ENCODE measurements around the gene ZDHHC14.
A peak's percentile ranks its signal among the peaks of the same experiment; 100 is the strongest.

The ZDHHC14 gene

GRCh38 chr6:157542414-157543160, 161.6 kb downstream of the ZDHHC14 start:
- Histone ChIP-seq H3K27ac (replicated peaks; ENCODE audit: low read length) (no peak overlapping the region), H3K4me1 (ENCODE audit: control insufficient read depth in 2 of 2, insufficient read depth in 1 of 2, low read depth in 1 of 2, low read length in 2 of 2) (no peaks in the 10 kb centered on the region), H3K4me3 (ENCODE audit: low read length in 2 of 2) (no peak overlapping the region), H2AK5ac (ENCODE audit: low read depth, low read length) (no peak overlapping the region), H3K27me3 (ENCODE audit: control insufficient read depth in 3 of 3, insufficient read depth in 3 of 3, low read depth in 1 of 3, low read length in 3 of 3) (no peaks in the 10 kb centered on the region), H3K23ac (ENCODE audit: low read depth, low read length, poor library complexity) (no peak overlapping the region), H2BK15ac (ENCODE audit: low read length) (no peak overlapping the region), H2AFZ (ENCODE audit: low read length) (no peak overlapping the region), H4K91ac (ENCODE audit: low read depth, low read length, poor library complexity) (no peak overlapping the region), H2BK120ac (ENCODE audit: low read depth, low read length) (no peak overlapping the region), H3K14ac (ENCODE audit: low read length) (no peak overlapping the region), H2BK5ac (ENCODE audit: low read length) (no peak overlapping the region), H3K79me1 (ENCODE audit: low read depth, low read length) (no peaks in the 10 kb centered on the region), H3K9ac (ENCODE audit: low read depth, low read length, poor library complexity) (no peak overlapping the region), H3K9me3 (replicated peaks in 1 of 2; ENCODE audit: control insufficient read depth in 2 of 2, insufficient read depth in 1 of 2, low read depth in 1 of 2, low read length in 2 of 2) (peaks cover 3 to 4% of the 10 kb centered on the region in 2 donors), H3K18ac (ENCODE audit: low read length) (peak overlapping the region; percentile 85), H3K4me2 (ENCODE audit: insufficient read depth, low read length, poor library complexity, severe bottlenecking) (no peak overlapping the region), H2BK12ac (ENCODE audit: low read length) (no peak overlapping the region), H4K8ac (ENCODE audit: low read depth, low read length) (no peak overlapping the region), H3K4ac (ENCODE audit: low read length) (no peak overlapping the region), H3K36me3 (replicated peaks in 1 of 2; ENCODE audit: control insufficient read depth in 2 of 2, insufficient read depth in 2 of 2, low read length in 2 of 2) (peaks cover 2 to 3% of the 10 kb centered on the region in 2 donors)
- no CpG with 5 or more reads among the region's 21 CpGs for WGBS, 2 donors (ENCODE audit: extremely low coverage in 2 of 2, insufficient read length in 2 of 2, insufficient replicate concordance in 1 of 2)
- no peak for DNase-seq (ENCODE audit: low spot score)

GRCh38 chr6:157546321-157546720, 165.3 kb downstream of the ZDHHC14 start:
- no CpG with 5 or more reads among the region's 3 CpGs for WGBS, 2 donors (ENCODE audit: extremely low coverage in 2 of 2, insufficient read length in 2 of 2, insufficient replicate concordance in 1 of 2)

GRCh38 chr6:157547112-157547511, 166.1 kb downstream of the ZDHHC14 start:
- no CpG with 5 or more reads among the region's 8 CpGs for WGBS, 2 donors (ENCODE audit: extremely low coverage in 2 of 2, insufficient read length in 2 of 2, insufficient replicate concordance in 1 of 2)
- Histone ChIP-seq H3K4me1 (ENCODE audit: control insufficient read depth in 2 of 2, insufficient read depth in 1 of 2, low read depth in 1 of 2, low read length in 2 of 2) (peaks cover under 1 to 4% of the 10 kb centered on the region in 2 donors), H4K8ac (ENCODE audit: low read depth, low read length) (no peak overlapping the region), H3K36me3 (replicated peaks in 1 of 2; ENCODE audit: control insufficient read depth in 2 of 2, insufficient read depth in 2 of 2, low read length in 2 of 2) (peaks cover 2 to 3% of the 10 kb centered on the region in 2 donors), H2BK5ac (ENCODE audit: low read length) (no peak overlapping the region), H3K18ac (ENCODE audit: low read length) (no peak overlapping the region), H2AK5ac (ENCODE audit: low read depth, low read length) (no peak overlapping the region), H3K27ac (replicated peaks; ENCODE audit: low read length) (no peak overlapping the region), H3K4me3 (ENCODE audit: low read length in 2 of 2) (no peak overlapping the region), H2BK15ac (ENCODE audit: low read length) (no peak overlapping the region), H3K9ac (ENCODE audit: low read depth, low read length, poor library complexity) (no peak overlapping the region), H3K27me3 (ENCODE audit: control insufficient read depth in 3 of 3, insufficient read depth in 3 of 3, low read depth in 1 of 3, low read length in 3 of 3) (no peaks in the 10 kb centered on the region), H3K4me2 (ENCODE audit: insufficient read depth, low read length, poor library complexity, severe bottlenecking) (no peak overlapping the region), H3K9me3 (replicated peaks in 1 of 2; ENCODE audit: control insufficient read depth in 2 of 2, insufficient read depth in 1 of 2, low read depth in 1 of 2, low read length in 2 of 2) (peaks cover 3 to 4% of the 10 kb centered on the region in 2 donors), H3K14ac (ENCODE audit: low read length) (no peak overlapping the region), H2AFZ (ENCODE audit: low read length) (no peak overlapping the region), H3K79me1 (ENCODE audit: low read depth, low read length) (no peaks in the 10 kb centered on the region), H2BK120ac (ENCODE audit: low read depth, low read length) (no peak overlapping the region), H4K91ac (ENCODE audit: low read depth, low read length, poor library complexity) (no peak overlapping the region), H3K23ac (ENCODE audit: low read depth, low read length, poor library complexity) (no peak overlapping the region), H2BK12ac (ENCODE audit: low read length) (no peak overlapping the region), H3K4ac (ENCODE audit: low read length) (no peak overlapping the region)
- no peak for DNase-seq (ENCODE audit: low spot score)

More at GRCh38 chr6:157546321-157546720, 165.3 kb downstream of the ZDHHC14 start:
- H3K4me2 ChIP-seq (ENCODE audit: insufficient read depth, low read length, poor library complexity, severe bottlenecking), result no peak overlapping the region
- no peak overlapping the region for H2AK5ac ChIP-seq (ENCODE audit: low read depth, low read length)
- no peak overlapping the region for H4K91ac ChIP-seq (ENCODE audit: low read depth, low read length, poor library complexity)
- no peaks in the 10 kb centered on the region for H3K79me1 ChIP-seq (ENCODE audit: low read depth, low read length)
- peaks cover 3 to 4% of the 10 kb centered on the region in 2 donors for H3K9me3 ChIP-seq (replicated peaks in 1 of 2; ENCODE audit: control insufficient read depth in 2 of 2, insufficient read depth in 1 of 2, low read depth in 1 of 2, low read length in 2 of 2)
- no peaks in the 10 kb centered on the region for H3K27me3 ChIP-seq (ENCODE audit: control insufficient read depth in 3 of 3, insufficient read depth in 3 of 3, low read depth in 1 of 3, low read length in 3 of 3)
- no peak overlapping the region for H3K14ac ChIP-seq (ENCODE audit: low read length)
- H3K4me3 ChIP-seq (ENCODE audit: low read length in 2 of 2), result no peak overlapping the region
- H2BK5ac ChIP-seq (ENCODE audit: low read length), result no peak overlapping the region
- H2BK15ac ChIP-seq (ENCODE audit: low read length), result no peak overlapping the region
- no peak overlapping the region for H3K9ac ChIP-seq (ENCODE audit: low read depth, low read length, poor library complexity)
- H3K23ac ChIP-seq (ENCODE audit: low read depth, low read length, poor library complexity), result no peak overlapping the region
- no peak overlapping the region for H3K18ac ChIP-seq (ENCODE audit: low read length)
- H2AFZ ChIP-seq (ENCODE audit: low read length), result no peak overlapping the region
- no peak overlapping the region for H2BK120ac ChIP-seq (ENCODE audit: low read depth, low read length)
- peaks cover 2 to 3% of the 10 kb centered on the region in 2 donors for H3K36me3 ChIP-seq (replicated peaks in 1 of 2; ENCODE audit: control insufficient read depth in 2 of 2, insufficient read depth in 2 of 2, low read length in 2 of 2)
- no peak overlapping the region for H2BK12ac ChIP-seq (ENCODE audit: low read length)
- no peak for DNase-seq (ENCODE audit: low spot score)
- no peak overlapping the region for H3K27ac ChIP-seq (replicated peaks; ENCODE audit: low read length)
- no peak overlapping the region for H4K8ac ChIP-seq (ENCODE audit: low read depth, low read length)
- H3K4me1 ChIP-seq (ENCODE audit: control insufficient read depth in 2 of 2, insufficient read depth in 1 of 2, low read depth in 1 of 2, low read length in 2 of 2), result no peaks in the 10 kb centered on the region
- H3K4ac ChIP-seq (ENCODE audit: low read length), result no peak overlapping the region

- H4K91ac ChIP-seq (ENCODE audit: low read depth, low read length, poor library complexity), result no peak overlapping the region
- no peak overlapping the region for H2BK120ac ChIP-seq (ENCODE audit: low read depth, low read length)
- H2BK15ac ChIP-seq (ENCODE audit: low read length), result peak overlapping the region; percentile 77
- peak overlapping the region; percentile 15 for H3K18ac ChIP-seq (ENCODE audit: low read length)
- peak overlapping the region; percentile 91 for H2BK12ac ChIP-seq (ENCODE audit: low read length)
- peaks cover 10 to 15% of the 10 kb centered on the region in 2 donors for H3K4me1 ChIP-seq (ENCODE audit: control insufficient read depth in 2 of 2, insufficient read depth in 1 of 2, low read depth in 1 of 2, low read length in 2 of 2)
- H3K36me3 ChIP-seq (replicated peaks in 1 of 2; ENCODE audit: control insufficient read depth in 2 of 2, insufficient read depth in 2 of 2, low read length in 2 of 2), result peaks cover 0 to 1% of the 10 kb centered on the region in 2 donors
- no peak overlapping the region for H2AFZ ChIP-seq (ENCODE audit: low read length)
- no peak overlapping the region for H3K9ac ChIP-seq (ENCODE audit: low read depth, low read length, poor library complexity)
- no peak overlapping the region for H2AK5ac ChIP-seq (ENCODE audit: low read depth, low read length)
- H3K9me3 ChIP-seq (replicated peaks in 1 of 2; ENCODE audit: control insufficient read depth in 2 of 2, insufficient read depth in 1 of 2, low read depth in 1 of 2, low read length in 2 of 2), result peaks cover 2 to 4% of the 10 kb centered on the region in 2 donors
- H3K27ac ChIP-seq (replicated peaks; ENCODE audit: low read length), result no peak overlapping the region
- no peak overlapping the region for H3K23ac ChIP-seq (ENCODE audit: low read depth, low read length, poor library complexity)
- H2BK5ac ChIP-seq (ENCODE audit: low read length), result no peak overlapping the region
- no peak overlapping the region for H3K4ac ChIP-seq (ENCODE audit: low read length)
- no CpG with 5 or more reads among the region's 24 CpGs for WGBS, 2 donors (ENCODE audit: extremely low coverage in 2 of 2, insufficient read length in 2 of 2, insufficient replicate concordance in 1 of 2)
- no peak overlapping the region for H3K14ac ChIP-seq (ENCODE audit: low read length)
- no peak for DNase-seq (ENCODE audit: low spot score)
- no peak overlapping the region for H3K4me2 ChIP-seq (ENCODE audit: insufficient read depth, low read length, poor library complexity, severe bottlenecking)
- H3K79me1 ChIP-seq (ENCODE audit: low read depth, low read length), result no peaks in the 10 kb centered on the region
- H3K4me3 ChIP-seq (ENCODE audit: low read length in 2 of 2), result peak overlapping the region in 1 of 2 donors; percentile 14
- H4K8ac ChIP-seq (ENCODE audit: low read depth, low read length), result no peak overlapping the region
- H3K27me3 ChIP-seq (ENCODE audit: control insufficient read depth in 3 of 3, insufficient read depth in 3 of 3, low read depth in 1 of 3, low read length in 3 of 3), result no peaks in the 10 kb centered on the region
These were observed 167.9 kb downstream of the ZDHHC14 start for GRCh38 chr6:157548635-157549467.
